DLD1 (cell line): ENCODE data around the gene ZNF208.
"Not testable (repeated sequence)": the region's sequence is repeated elsewhere in the genome, so short reads cannot be mapped to it uniquely, and the experiment has no call there.

Experiments used
- in situ Hi-C: cut with HindIII; loops from 2 replicates; pipeline ENCODE4 v1.10.0; 2017; ENCODE audit warnings: low sequenced_read_pairs

The ZNF208 gene

GRCh38 chr19:21885516-21885915 lies 125.2 kb downstream of the ZNF208 start:
- in situ Hi-C loops: not testable (repeated sequence)

GRCh38 chr19:21884786-21885185 lies 126.0 kb downstream of the ZNF208 start:
- in situ Hi-C loops: not testable (repeated sequence)

DNA sequence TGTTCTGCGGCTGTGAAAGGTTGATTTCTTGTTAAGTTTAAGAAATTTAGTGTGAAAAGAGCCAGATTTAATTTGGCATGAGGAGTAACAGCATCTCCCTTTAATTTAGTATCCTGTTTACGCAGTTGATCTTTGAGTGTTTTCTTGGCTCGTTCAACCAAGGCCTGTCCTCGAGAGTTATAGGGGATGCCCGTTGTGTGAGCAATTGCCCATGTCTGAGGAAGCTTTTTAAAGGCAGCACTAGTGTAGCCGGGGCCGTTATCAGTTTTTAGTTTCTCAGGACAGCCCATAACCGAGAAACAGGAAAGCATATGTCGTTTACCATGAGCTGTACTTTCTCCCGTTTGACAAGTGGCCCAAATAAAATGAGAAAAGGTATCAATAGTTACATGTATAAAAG lies 127.2 kb downstream of the ZNF208 start:
- in situ Hi-C loops: no loop called here
